Tibial artery (tissue), 4 donors: ENCODE results near the gene ACAP2.

ENCODE experiments used
- DNase-seq, 2 donors: peaks; one replicate each; pipeline ENCODE4 v3.0.0-alpha.2; 2019
- H3K27ac ChIP-seq, 2 donors: fragments of 200-600 bp; sonication (generic) in 1 of 2; 1 replicate in 1 of 2; 2 replicates in 1 of 2; pipeline ENCODE4 v1.5.1; 2018 to 2019; ENCODE audit warnings: mild to moderate bottlenecking in 1 of 2
- H3K27me3 ChIP-seq, 2 donors: fragments of 200-600 bp; sonication (generic) in 1 of 2; one replicate each; pipeline versions ENCODE4 v1.5.1 to v1.6.0; 2016 to 2019
- H3K36me3 ChIP-seq, 3 donors: fragments of 200-600 bp; sonication (generic) in 2 of 3; one replicate each; pipeline ENCODE4 v1.5.1; 2016 to 2019; ENCODE audit warnings: mild to moderate bottlenecking in 2 of 3
- H3K4me1 ChIP-seq, 4 donors: fragments of 200-600 bp; sonication (generic) in 2 of 4; 1 replicate in 3 of 4; 2 replicates in 1 of 4; pipeline ENCODE4 v1.5.1; 2016 to 2019
- H3K4me3 ChIP-seq, 2 donors: fragments of 200-600 bp; sonication (generic) in 1 of 2; 1 replicate in 1 of 2; 2 replicates in 1 of 2; pipeline ENCODE4 v1.5.1; 2018 to 2019; ENCODE audit warnings: mild to moderate bottlenecking in 2 of 2
- H3K9me3 ChIP-seq, 3 donors: fragments of 200-600 bp; sonication (generic) in 1 of 3; one replicate each; pipeline ENCODE4 v1.5.1; 2016 to 2019
- CTCF ChIP-seq, 2 experiments: fragments of 200-600 bp in 1 of 2; fragments of 450-650 bp in 1 of 2; IDR thresholded peaks; one replicate each; pipeline ENCODE4 v1.5.1; 2017 to 2019; ENCODE audit warnings: antibody characterized with exemption in 2 of 2, mild to moderate bottlenecking in 1 of 2, moderate library complexity in 1 of 2
- intact Hi-C: fragments of 100-400 bp; cut with DNase I; formaldehyde crosslinking; loops from one replicate; pipeline ENCODE4 v1.15.0; 2023; ENCODE audit warnings: low total_unique reads

Gene ACAP2

GRCh38 chr3:195458316-195458717 is 15.5 kb upstream of the ACAP2 start:
- no peak for DNase-seq
- H3K9me3 ChIP-seq = no peaks in the 10 kb centered on the region
- no peaks in the 10 kb centered on the region for H3K4me1 ChIP-seq
- no peaks in the 10 kb centered on the region for H3K36me3 ChIP-seq
- TF ChIP-seq CTCF (IDR thresholded peaks at IDR 0.05) = no peak
- H3K4me3 ChIP-seq = no peak overlapping the region
- intact Hi-C loops = no loop called here
- H3K27ac ChIP-seq = no peak overlapping the region
- peaks cover 0 to 2% of the 10 kb centered on the region in 2 donors for H3K27me3 ChIP-seq

- intact Hi-C loops = no loop called here
- Histone ChIP-seq H3K4me3 (no peak overlapping the region), H3K36me3 (no peaks in the 10 kb centered on the region), H3K27ac (no peak overlapping the region), H3K9me3 (no peaks in the 10 kb centered on the region), H3K27me3 (peaks cover 0 to 2% of the 10 kb centered on the region in 2 donors), H3K4me1 (no peaks in the 10 kb centered on the region)
- TF ChIP-seq CTCF (IDR thresholded peaks at IDR 0.05) = no peak
- DNase-seq = no peak
Observed at GRCh38 chr3:195455789-195456188, 13.0 kb upstream of the ACAP2 start.

- H3K9me3 ChIP-seq = no peaks in the 10 kb centered on the region
- H3K27ac ChIP-seq = no peak overlapping the region
- TF ChIP-seq CTCF (IDR thresholded peaks at IDR 0.05) = no peak
- intact Hi-C loops = no loop called here
- no peaks in the 10 kb centered on the region for H3K4me1 ChIP-seq
- H3K27me3 ChIP-seq = no peaks in the 10 kb centered on the region
- no peak overlapping the region for H3K4me3 ChIP-seq
- H3K36me3 ChIP-seq = no peaks in the 10 kb centered on the region
- no peak for DNase-seq
Observed at GRCh38 chr3:195453236-195453635, 10.4 kb upstream of the ACAP2 start.

GRCh38 chr3:195451373-195452015 is 8.7 kb upstream of the ACAP2 start:
- Histone ChIP-seq H3K27me3 (no peaks in the 10 kb centered on the region), H3K4me1 (no peaks in the 10 kb centered on the region), H3K36me3 (no peaks in the 10 kb centered on the region), H3K4me3 (no peak overlapping the region), H3K9me3 (no peaks in the 10 kb centered on the region), H3K27ac (no peak overlapping the region)
- no peak for DNase-seq
- intact Hi-C loops = no loop called here
- TF ChIP-seq CTCF (IDR thresholded peaks at IDR 0.05) = no peak

GRCh38 chr3:195450731-195451229 is 8.0 kb upstream of the ACAP2 start:
- Histone ChIP-seq H3K4me1 (no peaks in the 10 kb centered on the region), H3K27ac (no peak overlapping the region), H3K9me3 (no peaks in the 10 kb centered on the region), H3K36me3 (no peaks in the 10 kb centered on the region), H3K4me3 (no peak overlapping the region), H3K27me3 (no peaks in the 10 kb centered on the region)
- DNase-seq = peak in 1 of 2 donors; percentile 74
- intact Hi-C loops = no loop called here
- no peak for TF ChIP-seq CTCF (IDR thresholded peaks at IDR 0.05)
